Airway epithelial cell (primary cell): ENCODE results near the gene ZNF557. TPM values are rescaled to one million over a fixed set of nuclear protein-coding genes. Genes with fewer than 3 reads are reported as not detected.

ENCODE experiments used
- total RNA-seq: library from RNA; depleted of rRNA; stranded (reverse); fragments of >200 nt; gene quantifications from 2 replicates; pipeline ENCODE4 v1.2.3, GENCODE V29; 2015

ZNF557 gene
- total RNA-seq = 2.2 and 6.4 TPM in 2 replicates

DNA sequence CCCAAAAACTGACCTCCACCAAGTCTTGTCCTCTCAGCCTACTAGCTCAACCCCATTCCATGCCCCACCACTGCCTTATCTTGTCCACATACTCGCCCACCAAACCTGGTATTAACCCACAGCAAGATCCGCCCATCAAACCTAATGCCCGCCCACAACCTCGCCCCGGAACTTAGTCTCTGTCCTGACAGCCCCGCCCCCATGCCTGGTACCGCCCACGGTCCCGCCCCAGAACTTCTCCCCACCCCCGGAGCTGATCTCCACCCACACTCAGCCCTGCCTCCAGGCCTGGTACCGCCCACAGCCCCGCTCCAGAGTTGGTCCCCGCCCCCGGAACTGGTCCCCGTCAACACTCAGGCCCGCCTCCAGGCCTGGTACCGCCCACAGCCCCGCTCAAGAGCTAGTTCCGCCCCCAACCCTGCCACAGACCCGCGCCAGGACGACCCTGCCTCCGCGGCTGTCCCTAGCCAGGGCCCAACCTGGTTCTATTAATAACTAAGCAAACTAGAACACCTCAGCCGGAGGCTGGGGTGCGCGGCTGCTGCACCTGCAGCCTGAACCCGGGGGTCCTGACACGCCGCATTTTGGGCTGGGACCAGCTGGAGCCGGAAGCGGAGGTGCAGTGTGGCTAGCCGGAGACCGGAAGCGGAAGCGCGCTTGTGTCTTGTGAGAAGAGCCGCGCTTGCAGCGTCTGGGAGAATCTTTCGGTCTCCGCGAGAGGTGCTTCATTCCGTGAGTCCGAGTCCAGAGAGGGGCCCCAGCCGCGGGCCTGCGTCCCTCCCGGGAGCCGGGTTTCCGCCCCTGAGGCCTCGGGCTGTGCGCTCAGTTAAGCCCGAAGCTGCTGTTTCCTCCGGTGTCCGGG lies at the start of gene ZNF557:
TSS of gene ZNF557 (plus strand) at position 662 of the 862 bp plus-strand sequence. CDS start 5,372 bp downstream, outside the sequence.

DNA sequence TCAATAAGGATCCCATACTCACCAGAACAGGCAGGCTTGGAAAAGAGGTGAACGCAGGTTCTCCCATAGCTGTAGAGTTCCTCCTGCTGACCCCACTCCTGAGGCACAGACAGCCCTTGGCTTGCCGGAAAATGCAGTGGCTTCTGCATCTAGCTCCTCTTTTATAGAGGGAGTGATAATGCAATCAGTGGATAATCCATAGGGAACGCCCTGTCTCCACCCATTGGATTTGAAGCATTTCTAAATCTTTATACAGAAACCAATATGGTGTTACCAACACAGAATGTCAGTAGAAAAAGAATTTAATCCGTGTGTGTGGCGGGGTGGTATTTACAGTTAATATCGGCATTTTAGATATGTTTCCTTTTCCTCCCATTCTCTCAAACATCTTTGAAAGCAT lies 48.2 kb upstream of the ZNF557 start, which contains the start of gene MBD3L2B:
TSS of gene MBD3L2B (minus strand) at position 101 of the 400 bp plus-strand sequence. CDS start at position 67, 34 bp downstream.

GRCh38 chr19:7030278-7030677 lies 39.2 kb upstream of the ZNF557 start, which contains the start of gene MBD3L5:
Gene MBD3L5, plus strand, starts transcription at chr19:7030578. Its CDS starts 34 bp downstream, at chr19:7030612.

DNA sequence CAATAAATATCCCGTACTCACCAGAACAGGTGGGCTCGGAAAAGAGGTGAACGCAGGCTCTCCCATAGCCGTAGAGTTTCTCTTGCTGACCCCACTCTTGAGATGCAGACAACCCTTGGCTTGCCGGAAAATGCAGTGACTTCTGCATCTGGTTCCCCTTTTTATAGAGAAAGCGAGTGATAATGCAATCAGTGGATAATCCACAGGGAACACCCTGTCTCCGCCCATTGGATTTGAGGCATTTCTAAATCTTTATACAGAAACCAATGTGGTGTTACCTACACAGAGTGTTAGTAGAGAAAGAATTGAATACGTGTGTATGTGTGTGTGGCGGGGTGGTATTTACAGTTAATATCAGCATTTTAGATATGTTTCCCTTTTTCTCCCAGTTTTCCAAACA lies 29.4 kb upstream of the ZNF557 start, which contains the start of gene MBD3L4:
TSS of gene MBD3L4 (minus strand) at position 101 of the 400 bp plus-strand sequence. CDS start at position 66, 35 bp downstream.

GRCh38 chr19:7049021-7049420 lies 20.5 kb upstream of the ZNF557 start, which contains the start of gene MBD3L2:
Gene MBD3L2, plus strand, starts transcription at chr19:7049321. Its CDS starts 53 bp downstream, at chr19:7049374.

DNA sequence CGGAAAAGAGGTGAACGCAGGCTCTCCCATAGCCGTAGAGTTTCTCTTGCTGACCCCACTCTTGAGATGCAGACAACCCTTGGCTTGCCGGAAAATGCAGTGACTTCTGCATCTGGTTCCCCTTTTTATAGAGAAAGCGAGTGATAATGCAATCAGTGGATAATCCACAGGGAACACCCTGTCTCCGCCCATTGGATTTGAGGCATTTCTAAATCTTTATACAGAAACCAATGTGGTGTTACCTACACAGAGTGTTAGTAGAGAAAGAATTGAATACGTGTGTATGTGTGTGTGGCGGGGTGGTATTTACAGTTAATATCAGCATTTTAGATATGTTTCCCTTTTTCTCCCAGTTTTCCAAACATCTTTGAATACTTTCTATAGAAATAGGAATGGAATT lies 10.9 kb upstream of the ZNF557 start, which contains the start of gene MBD3L3:
TSS of gene MBD3L3 (minus strand) at position 101 of the 400 bp plus-strand sequence. CDS start at position 30, 71 bp downstream.

Other genes with a start within 250 kb of the ZNF557 start
- not detected in 2 replicates for gene ADGRE1, start 182.1 kb upstream of the ZNF557 start, total RNA-seq
- gene MBD3L2B, start 48.3 kb upstream of the ZNF557 start, total RNA-seq = not detected in 2 replicates
- gene MBD3L5, start 39.1 kb upstream of the ZNF557 start, total RNA-seq = not detected in 2 replicates
- not detected in 2 replicates for gene MBD3L4, start 29.5 kb upstream of the ZNF557 start, total RNA-seq
- not detected in 2 replicates for gene MBD3L2, start 20.4 kb upstream of the ZNF557 start, total RNA-seq
- not detected in 2 replicates for gene MBD3L3, start 11.0 kb upstream of the ZNF557 start, total RNA-seq
- 5.6 and 6.1 TPM in 2 replicates for gene INSR, start 224.7 kb downstream of the ZNF557 start, total RNA-seq